ENCODE data around the gene CKAP2. TPM values are rescaled to one million over a fixed set of nuclear protein-coding genes. Genes with fewer than 3 reads are reported as not detected.

Gene CKAP2
- 9.9 and 45.2 TPM in 2 replicates for total RNA-seq

GRCh38 chr13:52454820-52455676 lies at the start of gene CKAP2:
CKAP2 (plus strand) TSS chr13:52455478; CDS start chr13:52455557, 79 bp downstream.

DNA sequence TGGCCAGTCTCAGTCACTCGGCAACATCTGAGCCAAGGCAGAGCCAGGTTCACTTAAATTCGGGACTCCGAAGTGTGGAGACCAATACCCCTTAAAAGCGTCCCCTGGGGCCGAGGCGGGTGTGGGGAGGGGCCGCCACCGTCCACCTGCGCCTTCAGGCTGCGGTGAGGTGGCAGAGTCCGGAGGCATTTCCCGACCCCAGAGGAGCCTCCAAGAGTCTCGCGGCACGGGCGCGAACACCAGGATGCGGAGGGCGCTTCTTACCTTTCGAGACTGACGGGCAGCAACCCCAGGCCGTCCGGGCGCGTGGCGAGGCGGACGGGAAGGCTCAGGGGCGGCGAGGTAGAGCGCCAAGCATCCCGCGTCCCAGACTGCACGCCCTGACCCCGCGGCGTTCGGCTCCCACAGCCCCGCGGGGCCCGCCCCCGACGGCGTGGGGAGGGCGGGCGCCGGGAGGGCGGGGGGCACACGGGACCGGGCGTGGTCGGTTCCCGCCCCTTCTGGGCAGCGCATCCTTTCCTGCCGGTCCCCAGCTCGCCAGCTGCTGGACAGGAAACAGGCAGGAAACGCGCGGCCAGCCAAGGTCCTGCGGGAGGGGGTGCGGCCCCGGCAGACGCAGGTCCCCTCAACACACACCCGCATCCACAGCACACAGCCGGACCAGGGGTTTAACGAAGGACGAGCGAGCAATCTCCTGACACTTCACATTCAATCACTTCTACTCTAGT lies 49.3 kb upstream of the CKAP2 start, which contains the start of gene THSD1:
THSD1 (minus strand) TSS at position 406 of the 728 bp plus-strand sequence. CDS start 3,572 bp downstream, outside the sequence.

GRCh38 chr13:52450012-52450792 lies 5.1 kb upstream of the CKAP2 start, which contains the start of gene VPS36:
VPS36 (minus strand) TSS chr13:52450634; CDS start chr13:52450594, 40 bp downstream.

Other genes with a start within 250 kb of the CKAP2 start
- gene THSD1, start 49.3 kb upstream of the CKAP2 start, total RNA-seq, result 12.3 and 14.9 TPM in 2 replicates
- 20.1 and 20.3 TPM in 2 replicates for gene VPS36, start 4.8 kb upstream of the CKAP2 start, total RNA-seq
- gene HNRNPA1L2, start 187.0 kb downstream of the CKAP2 start, total RNA-seq, result 1.7 and 3.3 TPM in 2 replicates
- gene SUGT1, start 197.4 kb downstream of the CKAP2 start, total RNA-seq, result 55.5 and 95.9 TPM in 2 replicates